Measurements from ENCODE around the gene PALM. TPM values are rescaled to one million over a fixed set of nuclear protein-coding genes. Genes with fewer than 3 reads are reported as not detected.

The PALM gene
- total RNA-seq, 1 experiment from 2014 or later: 21.2 TPM

DNA sequence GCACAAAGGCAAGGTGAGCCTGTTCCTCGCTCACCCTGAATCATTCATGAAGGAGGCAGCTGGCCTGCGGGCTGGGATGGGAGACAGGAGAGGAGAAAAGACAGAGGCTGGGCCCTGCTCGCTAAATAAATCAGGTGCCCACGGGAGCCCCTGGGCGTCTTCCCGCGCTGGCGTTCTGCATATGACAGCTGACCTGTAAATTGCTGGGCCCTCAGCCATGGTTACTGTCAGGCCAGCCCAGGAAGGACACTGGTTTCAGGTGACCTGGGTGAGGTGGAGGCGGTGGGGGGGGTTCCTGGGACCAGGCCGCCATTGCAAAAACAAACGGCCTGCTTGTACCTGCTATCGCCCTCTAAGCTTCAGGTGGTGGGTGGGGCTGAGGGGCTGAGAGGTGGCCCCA lies 85.1 kb downstream of the PALM start:
- H3K36me3 ChIP-seq (ENCODE audit: insufficient read depth, low read length, poor library complexity, severe bottlenecking): peaks cover 6% of the 10 kb centered on the region
- H3K4me3 ChIP-seq (ENCODE audit: low read depth, low read length, poor library complexity, severe bottlenecking): no peak overlapping the region
- no peaks in the 10 kb centered on the region for H3K9me3 ChIP-seq (ENCODE audit: low read depth, low read length, poor library complexity, severe bottlenecking)
- ChIA-PET CTCF (no interaction called here), POLR2A (ENCODE audit: low non-redundant PET) (interaction anchor here (0.6 kb wide), 1 partner anchor 9 kb away, joined by 3 read pairs; no protein-coding TSS in a partner anchor)
- no peak overlapping the region for H3K27ac ChIP-seq (ENCODE audit: low read depth, low read length, poor library complexity, severe bottlenecking)
- peaks cover 8% of the 10 kb centered on the region for H3K4me1 ChIP-seq (ENCODE audit: insufficient read depth, low read length, poor library complexity, severe bottlenecking)
- no peak for DNase-seq (ENCODE audit: low spot score)
- H3K27me3 ChIP-seq (replicated peaks; ENCODE audit: insufficient read depth, low read depth, low read length, poor library complexity): no peaks in the 10 kb centered on the region
- intact Hi-C loops (cut with micrococcal nuclease; ENCODE audit: unreplicated experiment): no loop called here
- BruUV-seq (replicated peaks): no TSS peak
- TF ChIP-seq, protein P1, sequence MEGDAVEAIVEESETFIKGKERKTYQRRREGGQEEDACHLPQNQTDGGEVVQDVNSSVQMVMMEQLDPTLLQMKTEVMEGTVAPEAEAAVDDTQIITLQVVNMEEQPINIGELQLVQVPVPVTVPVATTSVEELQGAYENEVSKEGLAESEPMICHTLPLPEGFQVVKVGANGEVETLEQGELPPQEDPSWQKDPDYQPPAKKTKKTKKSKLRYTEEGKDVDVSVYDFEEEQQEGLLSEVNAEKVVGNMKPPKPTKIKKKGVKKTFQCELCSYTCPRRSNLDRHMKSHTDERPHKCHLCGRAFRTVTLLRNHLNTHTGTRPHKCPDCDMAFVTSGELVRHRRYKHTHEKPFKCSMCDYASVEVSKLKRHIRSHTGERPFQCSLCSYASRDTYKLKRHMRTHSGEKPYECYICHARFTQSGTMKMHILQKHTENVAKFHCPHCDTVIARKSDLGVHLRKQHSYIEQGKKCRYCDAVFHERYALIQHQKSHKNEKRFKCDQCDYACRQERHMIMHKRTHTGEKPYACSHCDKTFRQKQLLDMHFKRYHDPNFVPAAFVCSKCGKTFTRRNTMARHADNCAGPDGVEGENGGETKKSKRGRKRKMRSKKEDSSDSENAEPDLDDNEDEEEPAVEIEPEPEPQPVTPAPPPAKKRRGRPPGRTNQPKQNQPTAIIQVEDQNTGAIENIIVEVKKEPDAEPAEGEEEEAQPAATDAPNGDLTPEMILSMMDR (conservative IDR thresholded peaks at IDR 0.05; ENCODE audit: low read depth, low read length): no peak
- no peak for TF ChIP-seq EZH2 (IDR thresholded peaks at IDR 0.05; ENCODE audit: borderline replicate concordance, low read depth, low read length, poor library complexity, severe bottlenecking)

DNA sequence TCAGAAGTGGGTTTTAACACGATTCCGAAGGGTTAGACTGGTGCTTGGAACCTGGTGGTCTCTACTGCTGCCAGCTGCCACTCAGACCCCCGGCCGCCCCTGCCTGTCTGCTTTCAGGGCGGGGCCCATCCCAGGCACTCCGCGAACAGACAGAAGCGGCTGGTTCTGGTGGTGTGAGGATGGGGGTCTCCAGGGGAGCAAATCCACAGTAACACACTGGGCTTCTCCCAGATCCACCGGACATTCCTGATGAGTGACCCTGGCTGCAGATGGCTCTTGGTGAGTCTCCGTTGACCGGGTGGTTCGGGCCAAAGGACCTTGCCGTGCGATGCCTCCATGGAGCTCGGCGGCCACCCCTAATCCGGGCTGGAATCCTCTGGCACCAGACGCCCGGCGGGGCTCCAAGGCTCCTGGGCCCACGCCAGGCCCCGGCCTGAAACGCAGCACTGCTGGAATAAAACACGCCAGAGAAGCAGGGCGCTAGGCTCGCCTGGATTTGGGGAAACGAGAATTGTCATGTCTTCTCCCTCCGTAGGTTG lies 86.4 kb downstream of the PALM start:
- intact Hi-C loops (cut with micrococcal nuclease; ENCODE audit: unreplicated experiment): no loop called here
- ChIA-PET POLR2A (ENCODE audit: low non-redundant PET) (no interaction called here), CTCF (no interaction called here)
- Histone ChIP-seq H3K9me3 (ENCODE audit: low read depth, low read length, poor library complexity, severe bottlenecking) (no peaks in the 10 kb centered on the region), H3K27me3 (replicated peaks; ENCODE audit: insufficient read depth, low read depth, low read length, poor library complexity) (no peaks in the 10 kb centered on the region), H3K4me1 (ENCODE audit: insufficient read depth, low read length, poor library complexity, severe bottlenecking) (peaks cover 22% of the 10 kb centered on the region), H3K27ac (ENCODE audit: low read depth, low read length, poor library complexity, severe bottlenecking) (no peak overlapping the region), H3K36me3 (ENCODE audit: insufficient read depth, low read length, poor library complexity, severe bottlenecking) (peaks cover 18% of the 10 kb centered on the region), H3K4me3 (ENCODE audit: low read depth, low read length, poor library complexity, severe bottlenecking) (no peak overlapping the region)
- no TSS peak for BruUV-seq (replicated peaks)
- TF ChIP-seq EZH2 (IDR thresholded peaks at IDR 0.05; ENCODE audit: borderline replicate concordance, low read depth, low read length, poor library complexity, severe bottlenecking): no peak
- TF ChIP-seq, protein P1 (conservative IDR thresholded peaks at IDR 0.05; ENCODE audit: low read depth, low read length): no peak
- DNase-seq (ENCODE audit: low spot score): no peak

DNA sequence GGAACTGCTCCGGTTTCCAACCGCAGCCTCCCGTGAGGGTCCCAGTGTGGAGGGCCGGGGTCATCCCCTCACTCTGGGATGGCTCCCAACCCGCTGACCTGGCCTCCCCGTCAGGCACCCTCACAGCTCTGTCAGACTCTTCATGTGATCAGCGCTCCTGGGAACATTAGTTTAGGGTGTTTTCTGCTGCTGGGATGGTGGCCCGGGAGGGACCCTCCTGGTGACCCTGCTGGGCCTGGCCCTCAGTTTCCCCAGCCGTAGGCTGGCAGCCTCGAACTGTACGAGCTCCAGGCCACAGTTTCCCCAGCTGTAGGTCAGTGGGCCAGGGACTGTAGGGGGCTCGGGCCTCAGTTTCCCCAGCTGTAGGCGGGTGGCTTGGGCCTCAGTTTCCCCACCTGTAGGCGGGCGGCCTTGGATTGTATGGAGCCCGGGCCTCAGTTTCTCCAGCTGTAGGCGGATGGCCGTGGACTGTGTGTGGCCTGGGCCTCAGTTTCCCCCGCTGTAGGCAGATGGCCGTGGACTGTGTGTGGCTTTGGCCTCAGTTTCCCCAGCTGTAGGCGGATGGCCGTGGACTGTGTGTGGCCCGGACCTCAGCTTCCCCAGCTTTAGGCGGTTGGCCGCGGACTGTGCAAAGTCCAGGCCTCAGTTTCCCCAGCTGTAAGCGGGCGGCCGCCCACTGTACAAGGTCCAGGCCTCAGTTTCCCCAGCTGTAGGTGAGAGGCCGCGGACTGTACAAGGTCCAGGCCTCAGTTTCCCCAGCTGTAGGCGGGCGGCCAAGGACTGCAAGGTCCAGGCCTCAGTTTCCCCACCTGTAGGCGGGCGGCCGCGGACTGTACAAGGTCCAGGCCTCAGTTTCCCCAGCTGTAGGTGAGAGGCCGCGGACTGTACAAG lies 87.2 kb downstream of the PALM start:
- H3K36me3 ChIP-seq (ENCODE audit: insufficient read depth, low read length, poor library complexity, severe bottlenecking): peaks cover 25% of the 10 kb centered on the region
- no peaks in the 10 kb centered on the region for H3K27me3 ChIP-seq (replicated peaks; ENCODE audit: insufficient read depth, low read depth, low read length, poor library complexity)
- peak overlapping the region; percentile 78 for H3K27ac ChIP-seq (ENCODE audit: low read depth, low read length, poor library complexity, severe bottlenecking)
- intact Hi-C loops (cut with micrococcal nuclease; ENCODE audit: unreplicated experiment): no loop called here
- no TSS peak for BruUV-seq (replicated peaks)
- CTCF ChIA-PET: no interaction called here
- no peaks in the 10 kb centered on the region for H3K9me3 ChIP-seq (ENCODE audit: low read depth, low read length, poor library complexity, severe bottlenecking)
- TF ChIP-seq EZH2 (IDR thresholded peaks at IDR 0.05; ENCODE audit: borderline replicate concordance, low read depth, low read length, poor library complexity, severe bottlenecking): no peak
- TF ChIP-seq, protein P1 (conservative IDR thresholded peaks at IDR 0.05; ENCODE audit: low read depth, low read length): no peak
- no peak for DNase-seq (ENCODE audit: low spot score)
- H3K4me1 ChIP-seq (ENCODE audit: insufficient read depth, low read length, poor library complexity, severe bottlenecking): peaks cover 30% of the 10 kb centered on the region
- POLR2A ChIA-PET (ENCODE audit: low non-redundant PET): no interaction called here
- peak overlapping the region; percentile 99 for H3K4me3 ChIP-seq (ENCODE audit: low read depth, low read length, poor library complexity, severe bottlenecking)
